Panc1 (cell line): ENCODE data around the gene KLHL11.

ENCODE experiments used
- TCF7L2 ChIP-seq: IDR thresholded peaks from 2 replicates; pipeline ENCODE4 v1.6.1; 2011; ENCODE audit warnings: mild to moderate bottlenecking, low read depth, low read length, inconsistent platforms
- TF ChIP-seq, protein P1 (sequence below): fragments of 450-650 bp; IDR thresholded peaks from 2 replicates; pipeline ENCODE4 v1.5.1; 2017; ENCODE audit warnings: mild to moderate bottlenecking

DNA sequence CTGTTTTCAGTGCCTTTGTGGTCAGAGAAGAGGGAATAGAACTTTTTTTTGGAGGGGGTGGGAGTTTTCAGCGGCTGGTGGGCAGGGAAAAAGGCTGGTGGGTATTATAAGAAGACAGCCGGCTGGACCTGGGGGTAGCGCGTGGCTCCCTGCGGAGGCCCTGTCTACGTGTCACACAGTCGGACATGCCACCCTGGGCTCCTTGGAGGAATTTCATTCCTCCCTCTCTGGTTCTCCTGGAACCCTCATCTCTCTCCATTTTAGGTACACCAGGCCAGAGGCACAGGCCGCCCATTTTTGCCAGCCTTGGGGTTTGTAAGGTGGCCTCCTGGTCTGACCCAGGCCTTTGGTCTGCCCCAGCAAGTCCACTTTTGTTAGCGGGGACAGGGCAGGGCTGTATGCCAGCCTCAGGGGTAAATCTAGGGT, 51.5 kb downstream of the KLHL11 start:
- TF ChIP-seq, protein P1, sequence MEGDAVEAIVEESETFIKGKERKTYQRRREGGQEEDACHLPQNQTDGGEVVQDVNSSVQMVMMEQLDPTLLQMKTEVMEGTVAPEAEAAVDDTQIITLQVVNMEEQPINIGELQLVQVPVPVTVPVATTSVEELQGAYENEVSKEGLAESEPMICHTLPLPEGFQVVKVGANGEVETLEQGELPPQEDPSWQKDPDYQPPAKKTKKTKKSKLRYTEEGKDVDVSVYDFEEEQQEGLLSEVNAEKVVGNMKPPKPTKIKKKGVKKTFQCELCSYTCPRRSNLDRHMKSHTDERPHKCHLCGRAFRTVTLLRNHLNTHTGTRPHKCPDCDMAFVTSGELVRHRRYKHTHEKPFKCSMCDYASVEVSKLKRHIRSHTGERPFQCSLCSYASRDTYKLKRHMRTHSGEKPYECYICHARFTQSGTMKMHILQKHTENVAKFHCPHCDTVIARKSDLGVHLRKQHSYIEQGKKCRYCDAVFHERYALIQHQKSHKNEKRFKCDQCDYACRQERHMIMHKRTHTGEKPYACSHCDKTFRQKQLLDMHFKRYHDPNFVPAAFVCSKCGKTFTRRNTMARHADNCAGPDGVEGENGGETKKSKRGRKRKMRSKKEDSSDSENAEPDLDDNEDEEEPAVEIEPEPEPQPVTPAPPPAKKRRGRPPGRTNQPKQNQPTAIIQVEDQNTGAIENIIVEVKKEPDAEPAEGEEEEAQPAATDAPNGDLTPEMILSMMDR: no peak
- no peak for TF ChIP-seq TCF7L2
